Subcutaneous adipose tissue (tissue), 4 donors: Measurements from ENCODE around the gene ABHD10. TPM values are rescaled to one million over a fixed set of nuclear protein-coding genes. Genes with fewer than 3 reads are reported as not detected.

Experiments used
- CTCF ChIP-seq: fragments of 450-650 bp; IDR thresholded peaks from one replicate; pipeline ENCODE4 v1.5.1; 2016; ENCODE audit warnings: low read depth, mild to moderate bottlenecking, control low read depth, antibody characterized with exemption, moderate library complexity
- total RNA-seq, 4 donors: library from RNA; depleted of rRNA; stranded (reverse); fragments of >200 nt; gene quantifications; one replicate each; pipeline ENCODE4 v1.1.0, GENCODE V29; 2016

The ABHD10 gene
- 10 to 100 TPM; 17.9 to 24.9 (median 22.1) TPM for total RNA-seq

GRCh38 chr3:111978583-111979433, at the start of gene ABHD10:
Gene ABHD10, plus strand, starts transcription at chr3:111979026. Its CDS starts 36 bp downstream, at chr3:111979062.
- no peak for TF ChIP-seq CTCF

GRCh38 chr3:111929484-111929883, 49.3 kb upstream of the ABHD10 start:
- no peak for TF ChIP-seq CTCF

GRCh38 chr3:111932946-111933345, 45.9 kb upstream of the ABHD10 start:
- no peak for TF ChIP-seq CTCF

GRCh38 chr3:111936191-111936841, 42.5 kb upstream of the ABHD10 start:
- no peak for TF ChIP-seq CTCF

GRCh38 chr3:111936967-111937366, 41.9 kb upstream of the ABHD10 start:
- no peak for TF ChIP-seq CTCF

GRCh38 chr3:111937871-111938270, 41.0 kb upstream of the ABHD10 start:
- TF ChIP-seq CTCF = no peak

- no peak for TF ChIP-seq CTCF
Observed at GRCh38 chr3:111939873-111940272, 39.0 kb upstream of the ABHD10 start.
